ENCODE measurements around the gene CYP4F12. TPM values are rescaled to one million over a fixed set of nuclear protein-coding genes. Genes with fewer than 3 reads are reported as not detected.

The CYP4F12 gene
- total and polyA plus RNA-seq, 2 experiments from 2014 or later, result not detected

GRCh38 chr19:15722956-15723355, 50.1 kb downstream of the CYP4F12 start (continued):
- TF ChIP-seq ZNF462 (CRISPR knock-in tag; IDR thresholded peaks at IDR 0.05), result no peak
- TF ChIP-seq CREB1 (CRISPR knock-in tag; IDR thresholded peaks at IDR 0.05; ENCODE audit: low read depth), result no peak
- TF ChIP-seq POLR2AphosphoS5 (IDR thresholded peaks at IDR 0.05; ENCODE audit: low read depth), result no peak
- no peak for TF ChIP-seq EZH2 (IDR thresholded peaks at IDR 0.05; ENCODE audit: low read depth, unreplicated experiment)
- TF ChIP-seq STAT1 (IDR thresholded peaks at IDR 0.05; ENCODE audit: unreplicated experiment), result no peak

GRCh38 chr19:15727724-15728123, 54.8 kb downstream of the CYP4F12 start, which contains the start of gene OR10H2:
Gene OR10H2, plus strand, starts transcription at chr19:15728024. Its CDS starts 20 bp downstream, at chr19:15728044.
- no peaks in the 10 kb centered on the region for H3K9me2 ChIP-seq (ENCODE audit: insufficient read depth)
- no peak within 1 kb of the TSS for H3K27ac ChIP-seq (ENCODE audit: low read depth)
- no peaks in the 10 kb centered on the region for H3K4me1 Mint-ChIP-seq
- H3K27me3 Mint-ChIP-seq (ENCODE audit: insufficient read depth, low read depth, poor library complexity), result peaks cover 6% of the 10 kb centered on the region
- H3K79me2 ChIP-seq (replicated peaks; ENCODE audit: insufficient read depth), result no peaks in the 10 kb centered on the region
- no peak within 1 kb of the TSS for H3K4me3 Mint-ChIP-seq
- no peak within 1 kb of the TSS for H3K27ac Mint-ChIP-seq
- no peaks in the 10 kb centered on the region for H3K4me1 ChIP-seq (ENCODE audit: insufficient read depth)
- H3K36me3 Mint-ChIP-seq (ENCODE audit: low read depth), result peaks cover 27% of the 10 kb centered on the region; the same call in 2 of the 3 replicates
- no peak within 1 kb of the TSS for H3K4me2 ChIP-seq
- H3K9me3 Mint-ChIP-seq, result peaks cover 96% of the 10 kb centered on the region
- no peaks in the 10 kb centered on the region for H3K27me3 ChIP-seq (ENCODE audit: insufficient read depth)
- no peak for ATAC-seq
- H3F3A ChIP-seq (replicated peaks; ENCODE audit: low read depth), result no peaks in the 10 kb centered on the region
- H3K36me3 ChIP-seq (ENCODE audit: insufficient read depth), result 0 out of 2 replicates have a peak, but pooled peaks cover 6% of the 10 kb centered on the region
- no peak within 1 kb of the TSS for H3K4me3 ChIP-seq
- no peak for DNase-seq (ENCODE audit: low spot score)
- no peaks in the 10 kb centered on the region for H4K20me1 ChIP-seq (replicated peaks; ENCODE audit: insufficient read depth)
- no peak within 1 kb of the TSS for H2AFZ ChIP-seq
- TF ChIP-seq NANOG (IDR thresholded peaks at IDR 0.05; ENCODE audit: borderline replicate concordance) (no peak), ZNF114 (CRISPR knock-in tag; IDR thresholded peaks at IDR 0.05) (no peak), CTCF (conservative IDR thresholded peaks at IDR 0.05; ENCODE audit: low read depth in 2 of 2) (no peak), JUNB (IDR thresholded peaks at IDR 0.05; ENCODE audit: unreplicated experiment) (no peak), EZH2 (IDR thresholded peaks at IDR 0.05; ENCODE audit: low read depth, unreplicated experiment) (no peak), ETS1 (IDR thresholded peaks at IDR 0.05) (no peak), CREB1 (CRISPR knock-in tag; IDR thresholded peaks at IDR 0.05; ENCODE audit: low read depth) (no peak)
